A549 (cell line): ENCODE results near the gene CHST11. TPM values are rescaled to one million over a fixed set of nuclear protein-coding genes. Genes with fewer than 3 reads are reported as not detected.
A peak's percentile ranks its signal among the peaks of the same experiment; 100 is the strongest.

Experiments used
- ATAC-seq, 2 experiments: fragments of 200-7000 bp in 1 of 2; fragments of >200 bp in 1 of 2; cut with Nextera tagmentation in 1 of 2; cut with Tn5 transposase in 1 of 2; 3 replicates each; pipeline versions ENCODE4 v1.8.0 to v1.9.1; 2018 to 2020; ENCODE audit warnings: mild to moderate bottlenecking in 1 of 2, moderate library complexity in 1 of 2
- CTCF ChIA-PET: fragments of 300-600 bp; sonication (Branson Sonifier 250); formaldehyde crosslinking; extraction: SDS; loops from one replicate; lab custom pipeline; 2021; ENCODE audit warnings: antibody characterized with exemption, inconsistent platforms; lab: Yijun Ruan, JAX
- POLR2A ChIA-PET: fragments of 350-600 bp; formaldehyde crosslinking; extraction: SDS; loops from one replicate; lab custom pipeline; 2021; ENCODE audit warnings: antibody characterized with exemption, inconsistent platforms; lab: Yijun Ruan, JAX
- DNase-seq, 2 experiments: peaks; one replicate each; pipeline versions ENCODE4 v3.0.0 to v3.0.0-alpha.2; 2011 to 2016; ENCODE audit warnings: low read depth in 1 of 2, low spot score in 1 of 2
- FAIRE-seq: peaks from 2 replicates; lab custom pipeline; 2011; peaks lifted over from hg19 to GRCh38; lab: Jason Lieb, UNC
- H3K27ac ChIP-seq, 2 experiments: fragments of >200 bp; sonication (Bioruptor Twin); formaldehyde crosslinking; 3 replicates each; pipeline ENCODE4 v1.5.1; 2016 to 2017
- H3K4me1 ChIP-seq: fragments of >200 bp; sonication (Bioruptor Twin); formaldehyde crosslinking; 3 replicates; pipeline ENCODE4 v1.6.1; 2016
- H3K4me2 ChIP-seq: fragments of >200 bp; sonication (Bioruptor Twin); formaldehyde crosslinking; 3 replicates; pipeline ENCODE4 v1.6.1; 2016
- H3K4me3 ChIP-seq: fragments of >200 bp; sonication (Bioruptor Twin); formaldehyde crosslinking; 3 replicates; pipeline ENCODE4 v1.5.1; 2016
- H3K9me3 ChIP-seq: fragments of >200 bp; sonication (Bioruptor Twin); formaldehyde crosslinking; 3 replicates; pipeline ENCODE4 v1.6.1; 2016
- BHLHE40 ChIP-seq: IDR thresholded peaks from 2 replicates; pipeline ENCODE4 v1.6.1; 2012; ENCODE audit warnings: low read depth, low read length, inconsistent platforms
- CHD4 ChIP-seq: fragments of 200-600 bp; sonication (generic); IDR thresholded peaks from 2 replicates; pipeline ENCODE4 v1.6.1; 2016; ENCODE audit warnings: antibody characterized with exemption, mild to moderate bottlenecking, borderline replicate concordance
- EHMT2 ChIP-seq: fragments of 200-600 bp; sonication (generic); IDR thresholded peaks from 2 replicates; pipeline ENCODE4 v1.6.1; 2016; ENCODE audit warnings: antibody characterized with exemption, low read depth, mild to moderate bottlenecking, moderate library complexity
- EP300 ChIP-seq, 2 experiments: fragments of >200 bp; sonication (Bioruptor Twin); formaldehyde crosslinking; IDR thresholded peaks; 2 replicates in 1 of 2; 3 replicates in 1 of 2; pipeline ENCODE4 v1.6.1; 2016 to 2017
- ESRRA ChIP-seq: fragments of 150-350 bp; IDR thresholded peaks from 2 replicates; pipeline ENCODE4 v1.6.1; 2014; ENCODE audit warnings: mild to moderate bottlenecking, low read length, borderline replicate concordance
- FOSL2 ChIP-seq, 2 experiments: fragments of 450-650 bp in 1 of 2; fragments of >200 bp in 1 of 2; sonication (Bioruptor Twin) in 1 of 2; formaldehyde crosslinking; IDR thresholded peaks; 2 replicates each; pipeline versions ENCODE4 v1.5.0 to v1.6.1; 2016 to 2020; ENCODE audit warnings: mild to moderate bottlenecking in 1 of 2, moderate library complexity in 1 of 2
- GATA3 ChIP-seq: IDR thresholded peaks from 2 replicates; pipeline ENCODE4 v1.6.1; 2012; ENCODE audit warnings: borderline replicate concordance
- HEYL ChIP-seq: fragments of 250-450 bp; sonication (Bioruptor Pico); IDR thresholded peaks from 2 replicates; pipeline ENCODE4 v1.8.0; 2021; ENCODE audit warnings: mild to moderate bottlenecking, moderate library complexity
- HOXB13 ChIP-seq: fragments of 250-450 bp; sonication (Bioruptor Pico); IDR thresholded peaks from 2 replicates; pipeline ENCODE4 v1.5.0; 2020; ENCODE audit warnings: low read depth, mild to moderate bottlenecking, moderate library complexity
- JUNB ChIP-seq: fragments of >200 bp; sonication (Bioruptor Twin); formaldehyde crosslinking; IDR thresholded peaks from 2 replicates; pipeline ENCODE4 v1.6.1; 2016
- MAX ChIP-seq: IDR thresholded peaks from 2 replicates; pipeline ENCODE4 v1.6.1; 2012
- MYC ChIP-seq: IDR thresholded peaks from 2 replicates; pipeline ENCODE4 v1.6.1; 2012; ENCODE audit warnings: mild to moderate bottlenecking, inconsistent platforms, low read length, improper control_type of control experiment, borderline replicate concordance
- NFE2L2 ChIP-seq: fragments of 150-350 bp; conservative IDR thresholded peaks from 2 replicates; pipeline ENCODE4 v1.6.1; 2014; ENCODE audit warnings: low read length
- NR3C1 ChIP-seq: fragments of >200 bp; sonication (Bioruptor Twin); formaldehyde crosslinking; IDR thresholded peaks from 3 replicates; pipeline ENCODE4 v1.6.1; 2017
- PHF8 ChIP-seq: fragments of 200-600 bp; sonication (generic); IDR thresholded peaks from 2 replicates; pipeline ENCODE4 v1.6.1; 2016; ENCODE audit warnings: low read depth, mild to moderate bottlenecking, antibody characterized with exemption, moderate library complexity, borderline replicate concordance
- POLR2A ChIP-seq: IDR thresholded peaks from 2 replicates; pipeline ENCODE4 v1.6.1; 2012; ENCODE audit warnings: mild to moderate bottlenecking, low read length
- RAD21 ChIP-seq, 2 experiments: fragments of >200 bp in 1 of 2; sonication (Bioruptor Twin) in 1 of 2; formaldehyde crosslinking in 1 of 2; IDR thresholded peaks in 1 of 2; conservative IDR thresholded peaks in 1 of 2; 2 replicates in 1 of 2; 3 replicates in 1 of 2; pipeline ENCODE4 v1.6.1; 2012 to 2018; ENCODE audit warnings: inconsistent platforms in 1 of 2
- RNF2 ChIP-seq: fragments of 200-600 bp; sonication (generic); IDR thresholded peaks from 2 replicates; pipeline ENCODE4 v1.6.1; 2016; ENCODE audit warnings: low read depth, mild to moderate bottlenecking, antibody characterized with exemption, moderate library complexity, borderline replicate concordance
- SMC3 ChIP-seq: fragments of >200 bp; sonication (Bioruptor Twin); formaldehyde crosslinking; IDR thresholded peaks from 3 replicates; pipeline ENCODE4 v1.6.1; 2018; ENCODE audit warnings: inconsistent platforms
- TP53 ChIP-seq: fragments of 250-450 bp; sonication (Bioruptor Pico); IDR thresholded peaks from 2 replicates; pipeline ENCODE4 v1.5.0; 2021; ENCODE audit warnings: mild to moderate bottlenecking, moderate library complexity
- WGBS: methylation state at CpG from one replicate; pipeline ENCODE4 v1.1.6; 2017; ENCODE audit errors: missing lambda C conversion rate; 5-methylcytosine and 5-hydroxymethylcytosine counted together
- polyA plus RNA-seq, 4 experiments: library from polyadenylated mRNA; depleted of rRNA in 3 of 4; stranded (reverse); fragments of >200 nt; fragmentation: RNase III in 1 of 4; extraction: RNeasy Plus Mini Kit Qiagen cat#74134 plus additional on column Dnase treatment in 1 of 4; gene quantifications; 2 replicates in 3 of 4; 3 replicates in 1 of 4; pipeline ENCODE4 v1.2.3, GENCODE V29; 2011 to 2017
- TF ChIP-seq, protein P1 (sequence below): fragments of >200 bp; sonication (Bioruptor Twin); formaldehyde crosslinking; IDR thresholded peaks from 3 replicates; pipeline ENCODE4 v1.5.1; 2016
- TF ChIP-seq, protein P2 (sequence below): fragments of 250-450 bp; sonication (Bioruptor Pico); IDR thresholded peaks from 2 replicates; pipeline ENCODE4 v1.5.0; 2021; ENCODE audit warnings: mild to moderate bottlenecking, moderate library complexity, borderline replicate concordance
- TF ChIP-seq, protein P3 (sequence below): fragments of >200 bp; sonication (Bioruptor Twin); formaldehyde crosslinking; IDR thresholded peaks from 2 replicates; pipeline ENCODE4 v1.6.1; 2016

The CHST11 gene
- polyA plus RNA-seq, 2 of the 4 experiments (the other 2 are of a cell fraction) = 19.2 to 21.8 TPM

DNA sequence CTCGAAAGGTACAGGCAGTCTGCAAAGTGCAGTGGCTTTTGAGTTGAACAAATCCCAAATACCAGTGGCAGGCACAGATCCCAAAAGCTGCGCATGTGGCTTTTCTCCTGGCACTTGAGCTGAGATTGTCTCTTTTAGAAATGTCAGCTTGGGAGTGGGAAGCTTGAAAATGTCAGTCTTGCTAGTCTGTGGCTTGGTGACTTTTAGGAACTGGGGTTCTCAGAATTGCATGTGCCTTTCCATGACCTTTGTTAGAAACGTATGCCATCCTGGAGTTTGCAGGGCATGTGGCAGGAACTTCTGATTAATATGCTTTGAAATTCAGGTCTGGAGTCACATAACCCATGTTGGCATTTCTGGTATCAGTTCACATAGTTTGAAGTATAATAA, 182.1 kb downstream of the CHST11 start:
- H3K4me2 ChIP-seq = no peak overlapping the region
- no peak overlapping the region for H3K27ac ChIP-seq
- TF ChIP-seq, protein P1, sequence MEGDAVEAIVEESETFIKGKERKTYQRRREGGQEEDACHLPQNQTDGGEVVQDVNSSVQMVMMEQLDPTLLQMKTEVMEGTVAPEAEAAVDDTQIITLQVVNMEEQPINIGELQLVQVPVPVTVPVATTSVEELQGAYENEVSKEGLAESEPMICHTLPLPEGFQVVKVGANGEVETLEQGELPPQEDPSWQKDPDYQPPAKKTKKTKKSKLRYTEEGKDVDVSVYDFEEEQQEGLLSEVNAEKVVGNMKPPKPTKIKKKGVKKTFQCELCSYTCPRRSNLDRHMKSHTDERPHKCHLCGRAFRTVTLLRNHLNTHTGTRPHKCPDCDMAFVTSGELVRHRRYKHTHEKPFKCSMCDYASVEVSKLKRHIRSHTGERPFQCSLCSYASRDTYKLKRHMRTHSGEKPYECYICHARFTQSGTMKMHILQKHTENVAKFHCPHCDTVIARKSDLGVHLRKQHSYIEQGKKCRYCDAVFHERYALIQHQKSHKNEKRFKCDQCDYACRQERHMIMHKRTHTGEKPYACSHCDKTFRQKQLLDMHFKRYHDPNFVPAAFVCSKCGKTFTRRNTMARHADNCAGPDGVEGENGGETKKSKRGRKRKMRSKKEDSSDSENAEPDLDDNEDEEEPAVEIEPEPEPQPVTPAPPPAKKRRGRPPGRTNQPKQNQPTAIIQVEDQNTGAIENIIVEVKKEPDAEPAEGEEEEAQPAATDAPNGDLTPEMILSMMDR = no peak
- TF ChIP-seq MAX = no peak
- no peak for TF ChIP-seq NR3C1
- no peak for TF ChIP-seq TP53 (CRISPR knock-in tag)
- no peak for TF ChIP-seq RNF2
- WGBS = 91% methylated on average over 3 of the region's 3 CpGs
- ChIA-PET CTCF (interaction anchor here (0.6 kb wide), 1 partner anchor 10 kb away, joined by 3 read pairs; no protein-coding TSS in a partner anchor), POLR2A (no interaction called here)
- H3K9me3 ChIP-seq = no peaks in the 10 kb centered on the region
- ATAC-seq (no peak), DNase-seq (no peak), FAIRE-seq (no peak)
- no peak overlapping the region for H3K4me3 ChIP-seq
- no peaks in the 10 kb centered on the region for H3K4me1 ChIP-seq

DNA sequence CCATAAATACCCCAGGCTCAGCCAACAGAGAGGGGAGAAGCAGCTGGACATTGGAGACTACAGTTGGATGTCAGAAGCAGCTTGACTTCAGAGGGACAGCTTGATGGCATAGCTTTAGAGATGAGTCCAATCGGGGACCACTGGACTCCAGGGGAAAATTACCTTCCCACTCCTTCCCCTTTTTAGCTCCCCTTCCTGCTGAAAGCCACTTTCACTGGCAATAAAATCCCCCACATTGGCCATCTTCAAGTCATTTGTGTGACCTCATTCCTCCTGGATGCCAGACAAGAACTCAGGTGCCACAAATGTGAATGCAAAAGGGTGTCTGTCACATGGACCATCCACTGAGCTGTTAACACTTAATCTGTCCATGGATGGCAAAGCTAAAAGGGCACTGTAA, 184.2 kb downstream of the CHST11 start:
- ChIA-PET CTCF (interaction anchor here (1.1 kb wide), 3 partner anchors 12 to 52 kb away, joined by 3 read pairs; no protein-coding TSS in a partner anchor), POLR2A (no interaction called here)
- Histone ChIP-seq H3K27ac (no peak overlapping the region), H3K9me3 (no peaks in the 10 kb centered on the region), H3K4me1 (no peaks in the 10 kb centered on the region), H3K4me3 (no peak overlapping the region), H3K4me2 (no peak overlapping the region)
- no peak for TF ChIP-seq GATA3
- TF ChIP-seq FOSL2 (IDR thresholded peaks at IDR 0.05) = no peak
- TF ChIP-seq FOSL2 (CRISPR knock-in tag; IDR thresholded peaks at IDR 0.05) = no peak
- TF ChIP-seq, protein P2, sequence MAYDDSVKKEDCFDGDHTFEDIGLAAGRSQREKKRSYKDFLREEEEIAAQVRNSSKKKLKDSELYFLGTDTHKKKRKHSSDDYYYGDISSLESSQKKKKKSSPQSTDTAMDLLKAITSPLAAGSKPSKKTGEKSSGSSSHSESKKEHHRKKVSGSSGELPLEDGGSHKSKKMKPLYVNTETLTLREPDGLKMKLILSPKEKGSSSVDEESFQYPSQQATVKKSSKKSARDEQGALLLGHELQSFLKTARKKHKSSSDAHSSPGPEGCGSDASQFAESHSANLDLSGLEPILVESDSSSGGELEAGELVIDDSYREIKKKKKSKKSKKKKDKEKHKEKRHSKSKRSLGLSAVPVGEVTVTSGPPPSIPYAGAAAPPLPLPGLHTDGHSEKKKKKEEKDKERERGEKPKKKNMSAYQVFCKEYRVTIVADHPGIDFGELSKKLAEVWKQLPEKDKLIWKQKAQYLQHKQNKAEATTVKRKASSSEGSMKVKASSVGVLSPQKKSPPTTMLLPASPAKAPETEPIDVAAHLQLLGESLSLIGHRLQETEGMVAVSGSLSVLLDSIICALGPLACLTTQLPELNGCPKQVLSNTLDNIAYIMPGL (CRISPR knock-in tag) = no peak
- no peak for TF ChIP-seq PHF8
- no peak for TF ChIP-seq RAD21 (conservative IDR thresholded peaks at IDR 0.05 in 1 of 2, IDR thresholded peaks at IDR 0.05 in 1 of 2)
- no peak for TF ChIP-seq BHLHE40
- no peak for TF ChIP-seq NR3C1
- no peak for TF ChIP-seq MYC
- TF ChIP-seq ESRRA = no peak
- TF ChIP-seq SMC3 = no peak
- FAIRE-seq = no peak
- WGBS = 76% methylated on average over 1 of the region's 1 CpG
- no peak for DNase-seq
- no peak for ATAC-seq

GRCh38 chr12:104641862-104642261, 185.1 kb downstream of the CHST11 start:
- no peak overlapping the region for H3K4me3 ChIP-seq
- ChIA-PET POLR2A (no interaction called here), CTCF (interaction anchor here (0.7 kb wide), 1 partner anchor 8 kb away, joined by 3 read pairs; no protein-coding TSS in a partner anchor)
- FAIRE-seq (no peak), ATAC-seq (0 out of 6 replicates have a peak, but pooled peaks of 1 of the 2 experiments have one; percentile 21), DNase-seq (no peak)
- WGBS = 82% methylated on average over 3 of the region's 3 CpGs
- no peak overlapping the region for H3K27ac ChIP-seq
- H3K9me3 ChIP-seq = no peaks in the 10 kb centered on the region
- TF ChIP-seq POLR2A (no peak), MAX (no peak), HEYL (CRISPR knock-in tag) (no peak), EHMT2 (no peak), PHF8 (no peak), CHD4 (no peak), JUNB (no peak), NFE2L2 (no peak), HOXB13 (CRISPR knock-in tag) (no peak), BHLHE40 (no peak), EP300 (IDR thresholded peaks at IDR 0.05) (no peak)
- TF ChIP-seq, protein P3, sequence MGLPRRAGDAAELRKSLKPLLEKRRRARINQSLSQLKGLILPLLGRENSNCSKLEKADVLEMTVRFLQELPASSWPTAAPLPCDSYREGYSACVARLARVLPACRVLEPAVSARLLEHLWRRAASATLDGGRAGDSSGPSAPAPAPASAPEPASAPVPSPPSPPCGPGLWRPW = no peak
- H3K4me2 ChIP-seq = no peak overlapping the region
- no peaks in the 10 kb centered on the region for H3K4me1 ChIP-seq
